IgD-negative memory B cell (primary cell): ENCODE data around the gene CCP110. TPM values are rescaled to one million over a fixed set of nuclear protein-coding genes. Genes with fewer than 3 reads are reported as not detected.

Experiments used
- H3K27ac Mint-ChIP-seq, 3 donors: one replicate each; pipeline ENCODE4 v1.8.0; 2020 to 2022; ENCODE audit warnings: mild to moderate bottlenecking in 3 of 3, mixed read lengths in 3 of 3, moderate library complexity in 1 of 3
- H3K27me3 Mint-ChIP-seq: one replicate; pipeline ENCODE4 v1.8.0; 2021; ENCODE audit warnings: mixed read lengths
- H3K36me3 Mint-ChIP-seq: one replicate; pipeline ENCODE4 v1.8.0; 2020; ENCODE audit warnings: mild to moderate bottlenecking, mixed read lengths
- H3K4me1 Mint-ChIP-seq, 3 donors: one replicate each; pipeline ENCODE4 v1.8.0; 2020 to 2022; ENCODE audit warnings: mixed read lengths in 3 of 3, mild to moderate bottlenecking in 1 of 3
- H3K4me3 Mint-ChIP-seq, 4 donors: one replicate each; pipeline ENCODE4 v1.8.0; 2020 to 2022; ENCODE audit warnings: mild to moderate bottlenecking in 4 of 4, mixed read lengths in 4 of 4, moderate library complexity in 3 of 4
- H3K9me3 Mint-ChIP-seq, 3 donors: one replicate each; pipeline ENCODE4 v1.8.0; 2020 to 2021; ENCODE audit warnings: mixed read lengths in 3 of 3, mild to moderate bottlenecking in 1 of 3
- polyA plus RNA-seq: library from polyadenylated mRNA; unstranded; fragments of 300-500 nt; fragmentation: Illumina TruSeq; gene quantifications from one replicate; pipeline ENCODE4 v1.2.3, GENCODE V29; 2021

The CCP110 gene, protein sequence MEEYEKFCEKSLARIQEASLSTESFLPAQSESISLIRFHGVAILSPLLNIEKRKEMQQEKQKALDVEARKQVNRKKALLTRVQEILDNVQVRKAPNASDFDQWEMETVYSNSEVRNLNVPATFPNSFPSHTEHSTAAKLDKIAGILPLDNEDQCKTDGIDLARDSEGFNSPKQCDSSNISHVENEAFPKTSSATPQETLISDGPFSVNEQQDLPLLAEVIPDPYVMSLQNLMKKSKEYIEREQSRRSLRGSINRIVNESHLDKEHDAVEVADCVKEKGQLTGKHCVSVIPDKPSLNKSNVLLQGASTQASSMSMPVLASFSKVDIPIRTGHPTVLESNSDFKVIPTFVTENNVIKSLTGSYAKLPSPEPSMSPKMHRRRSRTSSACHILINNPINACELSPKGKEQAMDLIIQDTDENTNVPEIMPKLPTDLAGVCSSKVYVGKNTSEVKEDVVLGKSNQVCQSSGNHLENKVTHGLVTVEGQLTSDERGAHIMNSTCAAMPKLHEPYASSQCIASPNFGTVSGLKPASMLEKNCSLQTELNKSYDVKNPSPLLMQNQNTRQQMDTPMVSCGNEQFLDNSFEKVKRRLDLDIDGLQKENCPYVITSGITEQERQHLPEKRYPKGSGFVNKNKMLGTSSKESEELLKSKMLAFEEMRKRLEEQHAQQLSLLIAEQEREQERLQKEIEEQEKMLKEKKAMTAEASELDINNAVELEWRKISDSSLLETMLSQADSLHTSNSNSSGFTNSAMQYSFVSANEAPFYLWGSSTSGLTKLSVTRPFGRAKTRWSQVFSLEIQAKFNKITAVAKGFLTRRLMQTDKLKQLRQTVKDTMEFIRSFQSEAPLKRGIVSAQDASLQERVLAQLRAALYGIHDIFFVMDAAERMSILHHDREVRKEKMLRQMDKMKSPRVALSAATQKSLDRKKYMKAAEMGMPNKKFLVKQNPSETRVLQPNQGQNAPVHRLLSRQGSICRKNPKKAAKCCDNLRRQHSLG
- 6.1 TPM for polyA plus RNA-seq

DNA sequence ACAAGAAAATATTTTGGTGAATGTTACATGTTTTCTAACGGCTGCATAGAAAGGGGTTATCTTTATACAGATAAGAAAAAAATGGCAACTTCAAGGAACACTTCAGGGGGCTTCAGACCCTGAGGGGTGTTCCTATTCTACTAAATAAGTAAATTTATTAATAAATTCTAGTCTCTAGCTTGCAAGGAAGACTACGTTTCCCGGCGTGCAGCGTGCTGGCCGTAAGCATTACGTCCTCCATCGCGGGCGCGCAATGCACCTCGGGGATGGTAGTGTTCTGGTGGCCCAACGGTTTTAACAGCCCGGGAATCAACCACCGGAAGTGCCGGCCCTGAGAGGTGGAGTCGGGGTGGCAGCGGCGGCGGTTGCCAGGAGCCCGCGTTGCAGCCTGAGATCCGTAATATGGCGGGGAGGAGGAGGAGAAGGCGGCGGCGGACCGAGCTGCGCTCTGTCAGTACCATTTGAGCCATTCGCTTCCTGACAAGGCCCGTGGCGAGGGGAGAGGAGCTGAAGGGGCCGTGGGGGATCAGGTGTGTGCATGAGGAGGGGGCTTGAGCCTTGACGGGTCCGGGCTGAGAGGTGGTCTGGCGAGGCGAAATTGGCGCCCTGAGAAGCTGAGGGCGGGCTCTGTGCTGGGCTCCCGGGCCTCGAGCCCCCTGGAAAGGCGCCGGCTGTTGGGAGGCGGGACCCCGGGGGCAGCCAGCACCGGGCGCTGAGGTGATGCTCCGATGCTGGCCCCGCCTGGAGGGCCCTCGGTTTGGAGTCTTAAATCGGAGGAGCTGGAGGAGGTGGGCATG lies at the start of gene CCP110:
TSS of gene CCP110 (plus strand) at position 384 of the 797 bp plus-strand sequence. CDS start 3,940 bp downstream, outside the sequence.
- peaks cover 31 to 33% (median 32%) of the 10 kb centered on the region in 3 donors for H3K4me1 Mint-ChIP-seq
- H3K27me3 Mint-ChIP-seq = no peaks in the 10 kb centered on the region
- H3K4me3 Mint-ChIP-seq = peak within 1 kb of the TSS; percentile 97 to 100 (median 99)
- H3K36me3 Mint-ChIP-seq = peaks cover 4% of the 10 kb centered on the region
- peak within 1 kb of the TSS; percentile 75 to 96 (median 82) for H3K27ac Mint-ChIP-seq
- no peaks in the 10 kb centered on the region for H3K9me3 Mint-ChIP-seq

GRCh38 chr16:19474617-19475016 lies 49.1 kb upstream of the CCP110 start:
- Mint-ChIP-seq H3K27me3 (peaks cover 4% of the 10 kb centered on the region), H3K27ac (no peak overlapping the region), H3K4me3 (no peak overlapping the region), H3K36me3 (no peaks in the 10 kb centered on the region), H3K4me1 (no peaks in the 10 kb centered on the region), H3K9me3 (peaks cover 0 to 1% (median 0%) of the 10 kb centered on the region in 3 donors)

DNA sequence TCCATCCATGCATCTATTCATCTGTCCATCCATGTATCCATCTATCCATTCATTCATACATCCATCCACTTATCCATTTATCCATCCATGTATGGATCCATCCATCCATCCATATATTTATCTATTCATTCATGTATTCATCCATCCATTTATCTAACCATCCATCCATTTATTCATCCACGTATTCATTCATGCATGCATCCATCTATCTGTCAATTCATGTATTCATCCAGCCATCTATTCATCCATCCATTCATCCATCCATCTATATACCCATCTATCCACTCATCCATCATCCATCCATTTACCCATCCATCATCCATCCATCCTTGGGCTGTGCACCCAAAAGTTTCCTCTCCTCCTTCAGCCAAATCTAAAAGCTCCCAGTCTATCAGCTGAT lies 45.2 kb upstream of the CCP110 start:
- H3K4me1 Mint-ChIP-seq = no peaks in the 10 kb centered on the region
- peaks cover 0 to 1% (median 0%) of the 10 kb centered on the region in 3 donors for H3K9me3 Mint-ChIP-seq
- no peak overlapping the region for H3K4me3 Mint-ChIP-seq
- no peaks in the 10 kb centered on the region for H3K36me3 Mint-ChIP-seq
- peaks cover 4% of the 10 kb centered on the region for H3K27me3 Mint-ChIP-seq
- H3K27ac Mint-ChIP-seq = no peak overlapping the region

DNA sequence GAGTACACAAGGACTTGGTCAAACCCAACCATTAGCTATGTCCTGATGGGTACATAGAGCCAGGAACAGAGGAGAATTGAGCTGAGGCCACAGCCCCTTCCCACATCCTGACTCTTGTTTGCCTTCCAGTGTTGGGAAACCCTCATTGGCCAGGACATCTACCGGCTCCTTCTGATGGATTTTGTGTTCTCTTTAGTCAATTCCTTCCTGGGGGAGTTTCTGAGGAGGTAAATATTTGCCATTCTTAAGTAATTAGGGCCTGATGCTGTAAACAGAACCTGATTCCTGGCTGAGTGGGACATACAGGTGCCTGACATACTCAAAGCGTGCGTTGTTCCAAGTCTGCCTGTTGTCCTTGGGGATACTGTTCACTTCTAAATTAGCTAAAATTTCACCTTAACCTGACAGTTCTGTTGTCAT lies 44.4 kb upstream of the CCP110 start:
- H3K4me1 Mint-ChIP-seq = no peaks in the 10 kb centered on the region
- peaks cover 0 to 1% (median 0%) of the 10 kb centered on the region in 3 donors for H3K9me3 Mint-ChIP-seq
- H3K27me3 Mint-ChIP-seq = peaks cover 4% of the 10 kb centered on the region
- no peak overlapping the region for H3K27ac Mint-ChIP-seq
- H3K36me3 Mint-ChIP-seq = no peaks in the 10 kb centered on the region
- H3K4me3 Mint-ChIP-seq = no peak overlapping the region

- Mint-ChIP-seq H3K4me3 (no peak overlapping the region), H3K4me1 (no peaks in the 10 kb centered on the region), H3K27ac (no peak overlapping the region), H3K36me3 (no peaks in the 10 kb centered on the region), H3K27me3 (peaks cover 4% of the 10 kb centered on the region), H3K9me3 (no peaks in the 10 kb centered on the region)
Observed at GRCh38 chr16:19481296-19481695, 42.4 kb upstream of the CCP110 start.

DNA sequence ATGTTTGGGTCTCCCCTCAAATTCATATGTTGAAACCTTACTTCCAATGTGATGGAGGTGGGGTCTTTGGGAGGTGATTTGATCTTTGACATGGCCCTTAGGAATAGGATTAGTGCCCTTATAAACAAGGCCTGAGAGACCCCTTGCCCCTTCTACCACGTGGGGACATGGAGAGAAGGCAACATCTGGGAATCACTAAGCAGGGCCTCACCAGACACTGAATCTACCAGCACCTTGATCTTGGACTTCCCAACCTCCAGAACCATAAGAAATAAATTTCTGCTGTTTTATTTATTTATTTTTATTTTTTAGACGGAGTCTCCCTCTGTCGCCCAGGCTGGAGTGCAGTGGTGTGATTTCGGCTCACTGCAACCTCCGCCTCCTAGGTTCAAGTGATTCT lies 42.0 kb upstream of the CCP110 start:
- Mint-ChIP-seq H3K36me3 (no peaks in the 10 kb centered on the region), H3K4me1 (no peaks in the 10 kb centered on the region), H3K27ac (no peak overlapping the region), H3K27me3 (peaks cover 4% of the 10 kb centered on the region), H3K4me3 (no peak overlapping the region), H3K9me3 (no peaks in the 10 kb centered on the region)

DNA sequence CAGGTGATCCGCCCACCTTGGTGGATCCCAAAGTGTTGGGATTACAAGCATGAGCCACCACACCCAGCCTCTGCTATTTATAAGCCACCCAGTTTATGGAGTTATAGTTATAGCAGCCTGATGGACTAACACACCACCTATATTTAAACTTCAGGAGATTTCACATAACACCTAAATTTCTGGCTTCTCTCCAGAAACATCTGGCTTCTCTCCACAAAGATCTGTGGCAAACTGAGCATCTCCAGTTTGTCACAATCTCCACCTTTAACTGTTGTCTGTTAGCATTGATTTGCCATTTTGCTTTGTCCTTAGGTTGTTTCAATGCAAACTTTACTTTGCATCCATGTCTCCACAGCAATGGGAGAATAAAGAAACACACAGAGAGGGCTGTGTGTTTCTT lies 41.5 kb upstream of the CCP110 start:
- Mint-ChIP-seq H3K9me3 (no peaks in the 10 kb centered on the region), H3K36me3 (no peaks in the 10 kb centered on the region), H3K4me3 (no peak overlapping the region), H3K27me3 (peaks cover 4% of the 10 kb centered on the region), H3K4me1 (no peaks in the 10 kb centered on the region), H3K27ac (no peak overlapping the region)

DNA sequence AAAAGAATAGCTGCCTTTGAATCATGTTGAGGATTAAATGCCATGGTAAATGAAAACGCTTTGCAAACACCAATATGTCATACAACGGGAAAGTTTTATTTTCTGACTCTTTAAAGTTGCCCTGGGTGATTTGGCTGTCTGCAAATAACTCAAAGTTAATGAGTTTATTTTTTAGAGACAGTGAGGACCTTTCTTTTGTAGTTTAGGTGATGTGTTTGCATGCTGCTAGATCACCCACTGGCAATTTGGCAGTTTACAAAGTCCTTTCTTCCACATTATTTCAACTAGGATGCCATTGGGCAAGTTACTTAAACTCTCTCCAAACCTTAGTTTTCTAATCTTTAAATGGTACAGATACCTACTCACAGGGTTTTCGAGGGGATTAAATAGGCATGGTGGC lies 39.6 kb upstream of the CCP110 start:
- Mint-ChIP-seq H3K4me1 (no peaks in the 10 kb centered on the region), H3K27ac (no peak overlapping the region), H3K27me3 (peaks cover 2% of the 10 kb centered on the region), H3K36me3 (no peaks in the 10 kb centered on the region), H3K9me3 (no peaks in the 10 kb centered on the region), H3K4me3 (no peak overlapping the region)

GRCh38 chr16:19485611-19486010 lies 38.1 kb upstream of the CCP110 start:
- Mint-ChIP-seq H3K27ac (no peak overlapping the region), H3K27me3 (no peaks in the 10 kb centered on the region), H3K9me3 (no peaks in the 10 kb centered on the region), H3K36me3 (no peaks in the 10 kb centered on the region), H3K4me3 (no peak overlapping the region), H3K4me1 (no peaks in the 10 kb centered on the region)

- Mint-ChIP-seq H3K4me3 (no peak overlapping the region), H3K36me3 (no peaks in the 10 kb centered on the region), H3K4me1 (no peaks in the 10 kb centered on the region), H3K27me3 (no peaks in the 10 kb centered on the region), H3K27ac (no peak overlapping the region), H3K9me3 (no peaks in the 10 kb centered on the region)
Observed at GRCh38 chr16:19486051-19486450, 37.7 kb upstream of the CCP110 start.

DNA sequence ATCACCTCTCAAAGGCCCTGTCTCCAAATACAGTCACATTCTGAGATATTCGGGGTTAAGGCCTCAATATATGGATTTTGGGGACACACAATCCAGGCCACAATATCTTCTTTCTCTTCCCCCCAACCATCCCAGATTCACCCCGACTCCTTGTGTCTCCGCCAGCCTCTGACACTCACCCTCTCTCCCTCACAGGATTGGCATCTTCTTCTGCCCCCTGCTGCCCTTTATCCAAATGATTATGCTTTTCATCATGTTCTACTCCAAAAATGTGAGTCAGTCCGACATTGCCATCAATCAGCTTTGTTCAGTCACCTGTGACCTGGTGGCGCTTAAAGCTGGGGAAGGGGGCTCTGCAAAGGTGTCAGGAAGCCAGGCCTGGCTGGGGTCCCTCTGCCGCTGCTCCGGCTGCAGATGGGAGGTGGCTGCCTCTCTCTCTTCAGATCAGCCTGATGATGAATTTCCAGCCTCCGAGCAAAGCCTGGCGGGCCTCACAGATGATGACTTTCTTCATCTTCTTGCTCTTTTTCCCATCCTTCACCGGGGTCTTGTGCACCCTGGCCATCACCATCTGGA lies 36.9 kb upstream of the CCP110 start:
- no peaks in the 10 kb centered on the region for H3K4me1 Mint-ChIP-seq
- no peak overlapping the region for H3K27ac Mint-ChIP-seq
- H3K36me3 Mint-ChIP-seq = no peaks in the 10 kb centered on the region
- H3K4me3 Mint-ChIP-seq = no peak overlapping the region
- no peaks in the 10 kb centered on the region for H3K9me3 Mint-ChIP-seq
- H3K27me3 Mint-ChIP-seq = no peaks in the 10 kb centered on the region

DNA sequence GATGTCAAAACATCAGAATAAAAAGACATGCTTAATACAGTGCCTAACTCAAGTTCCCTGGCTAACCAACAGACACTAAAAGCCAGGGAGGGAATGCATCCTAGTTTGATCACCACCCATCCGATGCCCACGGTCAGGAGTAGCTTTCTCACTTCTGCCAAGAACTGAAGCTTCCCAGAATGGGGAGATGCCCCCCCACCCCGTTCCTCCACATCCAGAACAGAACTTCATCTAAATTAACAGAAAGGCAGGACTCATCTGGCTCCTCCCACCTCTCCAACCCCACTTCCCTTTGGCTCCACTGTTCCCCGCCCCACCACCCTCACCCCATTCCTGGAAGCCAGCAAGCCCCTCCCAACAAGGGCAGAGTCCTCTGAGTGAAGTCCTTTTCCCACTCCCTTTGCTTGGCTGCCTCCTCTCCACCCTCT lies 35.5 kb upstream of the CCP110 start:
- no peaks in the 10 kb centered on the region for H3K9me3 Mint-ChIP-seq
- no peak overlapping the region for H3K27ac Mint-ChIP-seq

GRCh38 chr16:19490619-19491018 lies 33.1 kb upstream of the CCP110 start:
- H3K4me3 Mint-ChIP-seq = no peak overlapping the region
- no peak overlapping the region for H3K27ac Mint-ChIP-seq
- H3K4me1 Mint-ChIP-seq = peaks cover 8 to 9% (median 9%) of the 10 kb centered on the region in 3 donors
- H3K9me3 Mint-ChIP-seq = no peaks in the 10 kb centered on the region
- H3K36me3 Mint-ChIP-seq = peaks cover 4% of the 10 kb centered on the region
- no peaks in the 10 kb centered on the region for H3K27me3 Mint-ChIP-seq

More for the DNA sequence above, 35.5 kb upstream of the CCP110 start:
- H3K4me3 Mint-ChIP-seq = no peak overlapping the region
- peaks cover 0 to 3% (median 0%) of the 10 kb centered on the region in 3 donors for H3K4me1 Mint-ChIP-seq
- peaks cover 4% of the 10 kb centered on the region for H3K36me3 Mint-ChIP-seq
- no peaks in the 10 kb centered on the region for H3K27me3 Mint-ChIP-seq

DNA sequence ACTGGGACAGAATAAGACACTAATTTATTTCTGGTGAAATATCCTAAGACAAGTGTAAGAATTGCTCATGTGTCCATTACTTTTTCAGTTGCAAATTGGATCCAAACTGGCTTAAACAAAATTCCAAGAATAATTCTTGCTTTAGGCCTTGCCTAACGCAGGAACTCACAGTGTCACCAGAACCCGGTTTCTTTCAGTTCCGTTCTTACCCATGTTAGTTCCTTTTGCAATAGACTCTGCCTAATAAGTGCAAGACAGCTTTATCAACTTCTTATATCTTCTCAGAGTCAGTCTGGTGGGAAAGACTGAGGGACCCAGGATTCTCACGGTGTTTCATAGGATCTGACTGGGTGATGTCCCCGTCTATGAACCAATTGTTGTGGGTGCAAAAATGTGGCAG lies 26.6 kb upstream of the CCP110 start:
- no peak overlapping the region for H3K4me3 Mint-ChIP-seq
- no peak overlapping the region for H3K27ac Mint-ChIP-seq
- no peaks in the 10 kb centered on the region for H3K27me3 Mint-ChIP-seq
- H3K9me3 Mint-ChIP-seq = no peaks in the 10 kb centered on the region
- H3K36me3 Mint-ChIP-seq = peaks cover 3% of the 10 kb centered on the region
- H3K4me1 Mint-ChIP-seq = peaks cover 6 to 9% (median 8%) of the 10 kb centered on the region in 3 donors
